CD4-positive, alpha-beta T cell treated with Interleukin-15 for 1 hour (primary cell): Measurements from ENCODE around the gene KLHL33.
"Not testable (repeated sequence)": the region's sequence is repeated elsewhere in the genome, so short reads cannot be mapped to it uniquely, and the experiment has no call there.

Experiments
- DNase-seq: peaks from one replicate; pipeline ENCODE4 v3.0.0-alpha.2; 2020

KLHL33 gene

DNA sequence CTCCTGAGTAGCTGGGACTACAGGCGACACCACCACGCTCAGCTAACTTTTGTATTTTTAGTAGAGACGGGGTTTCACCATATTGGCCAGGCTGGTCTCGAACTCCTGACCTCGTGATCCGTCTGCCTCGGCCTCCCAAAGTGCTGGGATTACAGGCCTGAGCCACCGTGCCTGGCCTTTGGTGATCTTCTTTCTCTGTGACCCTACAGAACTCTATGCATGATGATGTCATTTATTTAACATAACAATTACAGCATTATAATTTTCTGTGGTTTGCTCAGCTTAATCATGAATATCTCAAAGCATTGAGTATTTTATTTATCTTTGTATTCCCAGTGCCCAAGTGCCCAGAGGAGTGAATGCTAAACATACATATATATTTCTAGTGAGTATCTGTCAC is 16.9 kb upstream of the KLHL33 start:
- DNase-seq = not testable (repeated sequence)

- no peak for DNase-seq
These were observed 10.9 kb upstream of the KLHL33 start for GRCh38 chr14:20446889-20447288.

- not testable (repeated sequence) for DNase-seq
These were observed 7.7 kb upstream of the KLHL33 start for GRCh38 chr14:20443650-20444049.

DNA sequence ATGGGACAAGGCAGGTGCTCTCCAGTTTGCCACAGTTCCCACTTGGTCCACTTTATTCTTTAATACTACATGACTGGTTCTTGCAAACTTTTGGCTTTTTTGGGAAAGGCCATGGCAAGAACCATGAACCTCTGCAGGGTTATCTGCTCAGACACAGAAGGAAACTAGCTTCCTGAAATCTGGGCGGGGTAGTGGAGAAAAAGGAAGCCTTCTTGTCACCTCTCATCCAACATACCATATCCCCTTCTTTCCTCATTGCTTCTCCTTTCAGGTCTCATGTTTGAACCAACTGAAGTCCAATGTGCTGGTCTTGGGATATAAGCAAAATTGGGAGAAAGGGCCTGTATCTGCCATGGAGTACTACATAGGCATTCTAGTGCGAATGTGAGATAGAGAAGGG is 5.5 kb upstream of the KLHL33 start:
- no peak for DNase-seq

GRCh38 chr14:20440882-20441281 is 4.9 kb upstream of the KLHL33 start:
- DNase-seq = peak; percentile 36

DNA sequence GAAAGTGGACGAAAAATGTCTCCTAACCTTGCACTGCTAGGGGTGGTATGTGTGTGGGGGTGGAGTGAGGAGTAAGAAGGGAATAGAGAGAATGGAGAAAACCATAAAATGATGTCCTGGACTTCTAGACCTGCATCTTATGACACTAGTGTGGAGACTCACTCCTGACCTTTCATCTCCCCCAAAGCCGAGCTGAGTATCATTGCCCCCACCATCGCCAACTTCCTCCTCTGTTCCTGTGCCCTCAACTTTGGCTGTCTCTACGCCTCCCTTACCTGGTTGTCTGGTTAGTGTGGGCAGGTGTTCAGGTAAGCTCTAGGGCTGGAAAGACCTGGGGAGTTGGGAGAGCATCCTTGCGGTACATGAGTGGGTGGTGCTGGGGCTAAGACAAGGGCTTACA is 4.5 kb upstream of the KLHL33 start:
- no peak for DNase-seq

- no peak for DNase-seq
These were observed 2.7 kb upstream of the KLHL33 start for GRCh38 chr14:20438664-20439063.

- no peak for DNase-seq
These were observed 393 bp upstream of the KLHL33 start for GRCh38 chr14:20436363-20436755.

DNA sequence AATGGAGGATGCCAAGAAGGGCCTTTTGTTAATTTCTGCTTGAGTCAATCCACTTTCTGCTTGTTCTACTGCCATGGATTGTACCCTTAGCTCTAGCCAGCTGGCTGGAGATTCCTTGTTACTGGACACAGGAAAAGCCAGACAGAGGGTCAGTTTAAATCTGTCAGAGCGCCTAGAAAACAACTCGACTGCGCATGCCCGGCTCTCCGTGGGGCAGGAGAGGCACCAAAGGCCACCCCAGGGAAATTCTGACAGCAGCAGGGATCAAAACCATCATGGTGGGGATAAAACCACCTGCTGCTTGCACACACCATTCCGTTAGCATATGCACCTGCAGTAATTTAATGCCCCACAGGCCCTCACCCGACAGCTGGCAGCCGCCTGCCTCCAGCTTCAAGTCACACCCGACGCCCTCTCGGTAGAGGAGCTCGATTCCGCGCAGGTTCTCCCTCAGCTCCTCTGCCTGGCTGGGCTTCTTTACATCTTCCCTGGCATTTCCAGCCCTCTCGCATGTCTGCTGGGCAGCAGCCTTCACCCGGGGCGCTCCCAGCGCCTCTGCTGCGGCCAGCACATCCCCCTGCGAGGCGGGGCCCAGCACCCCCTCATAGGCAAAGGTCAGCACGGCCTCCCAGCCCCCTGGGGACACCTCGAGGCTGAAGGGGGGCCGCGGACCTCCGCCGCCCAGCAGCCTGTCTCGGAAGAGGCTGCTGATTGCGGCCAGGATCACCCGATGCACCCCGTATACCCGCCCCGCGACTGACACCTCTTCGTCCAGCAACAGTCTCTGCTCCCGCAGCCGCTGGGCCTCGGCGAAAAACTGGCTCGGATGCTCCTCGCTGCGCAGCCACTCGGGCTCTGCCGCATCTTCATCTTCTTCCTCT is 1.0 kb downstream of the KLHL33 start:
- no peak for DNase-seq

DNA sequence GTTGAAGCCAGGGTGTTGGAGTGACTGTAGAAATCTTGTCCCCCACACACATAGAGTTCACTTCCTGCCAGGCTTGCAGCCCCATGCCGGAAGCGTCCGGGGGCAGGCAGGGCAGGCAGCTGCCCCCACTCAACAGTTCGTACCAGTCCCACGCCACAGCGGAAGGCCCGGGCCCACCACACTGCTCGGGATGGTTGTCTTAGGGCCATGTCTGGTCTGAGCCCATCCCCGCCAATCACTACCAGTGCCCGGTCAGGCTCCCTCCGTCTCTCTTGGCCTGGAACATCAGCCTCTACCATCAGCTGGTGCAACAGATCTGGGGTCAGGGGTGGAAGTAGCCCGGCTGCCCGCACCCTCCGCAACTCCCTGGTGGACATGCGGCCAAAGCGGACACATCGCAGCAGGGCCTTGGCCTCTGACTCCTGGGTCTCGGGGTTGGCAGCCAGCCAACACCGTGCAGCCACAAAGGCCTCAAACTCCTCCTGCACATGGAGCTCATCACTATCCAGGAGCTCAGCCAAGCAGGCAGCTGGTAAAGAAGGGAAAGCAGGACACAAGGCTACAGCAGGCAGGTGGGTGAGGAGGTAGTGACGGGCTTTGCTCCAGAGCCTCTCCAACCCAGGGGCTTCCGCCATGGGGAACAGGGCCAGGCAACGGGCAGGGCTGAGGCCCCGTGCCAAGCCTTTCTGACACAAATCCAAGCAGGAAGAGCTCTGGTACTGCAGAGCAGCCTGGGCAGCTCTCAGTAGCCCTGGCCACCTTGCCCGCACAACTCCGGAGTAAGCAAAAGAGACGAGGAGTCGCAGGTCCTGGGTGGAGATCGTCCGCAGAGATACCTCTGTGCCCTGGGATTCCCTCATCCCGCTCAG is 5.9 kb downstream of the KLHL33 start:
- no peak for DNase-seq

DNA sequence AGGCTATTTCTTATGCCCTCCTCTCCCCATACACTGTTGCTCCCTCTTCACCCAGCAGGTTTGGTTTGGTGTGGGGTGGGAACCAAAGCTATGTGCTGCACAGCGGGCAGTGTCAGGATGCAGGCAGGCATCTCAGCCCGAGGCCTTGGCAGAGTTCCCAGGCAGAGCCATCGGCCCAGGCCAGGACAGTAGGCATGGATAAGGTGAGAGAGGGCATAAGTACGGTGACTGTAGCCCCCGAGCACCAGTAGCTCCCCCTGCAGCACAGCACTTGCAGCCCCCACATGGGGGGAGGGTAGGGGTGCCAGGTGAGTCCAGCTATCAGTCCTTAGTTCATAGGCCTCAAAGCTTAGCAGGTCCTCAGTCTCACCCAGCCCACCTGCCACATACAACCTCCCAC is 7.2 kb downstream of the KLHL33 start:
- no peak for DNase-seq

DNA sequence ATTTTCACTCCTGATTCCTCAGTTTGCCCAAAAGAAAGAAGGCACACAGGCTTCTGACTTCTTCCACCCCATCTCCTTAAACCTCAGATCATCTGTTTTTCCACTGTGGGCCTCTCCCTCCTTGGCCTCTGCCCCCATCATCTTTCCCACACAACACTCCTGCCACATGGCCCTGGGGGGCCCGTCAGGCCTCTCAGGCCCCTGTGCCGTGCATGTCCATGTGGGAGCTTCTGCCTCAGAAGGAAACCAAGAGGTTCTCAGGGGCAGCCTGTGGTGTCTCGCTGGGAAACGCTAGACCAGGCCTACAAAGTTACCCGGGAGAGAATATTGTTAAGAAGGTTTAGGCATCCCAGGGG is 8.0 kb downstream of the KLHL33 start:
- no peak for DNase-seq

- no peak for DNase-seq
These were observed 8.5 kb downstream of the KLHL33 start for GRCh38 chr14:20427231-20428009.

- no peak for DNase-seq
These were observed 11.1 kb downstream of the KLHL33 start for GRCh38 chr14:20424851-20425250.

DNA sequence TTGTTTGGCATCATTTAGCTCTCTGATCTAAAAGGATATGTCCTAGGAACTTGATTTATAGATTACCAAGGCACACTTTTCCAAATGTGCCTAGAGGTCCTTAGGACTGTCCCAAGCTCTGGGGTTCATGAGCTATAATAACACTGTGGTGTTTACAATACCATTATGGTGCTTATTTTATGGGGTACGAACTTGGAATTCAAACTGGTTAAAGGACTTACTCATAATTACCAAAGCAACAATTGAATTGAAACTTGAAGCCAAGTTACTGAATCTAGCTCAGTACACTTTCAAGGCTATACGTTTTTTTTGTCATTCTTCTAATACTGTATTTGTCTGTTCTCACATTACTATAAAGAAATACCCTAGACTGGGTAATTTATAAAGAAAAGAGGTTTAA is 13.1 kb downstream of the KLHL33 start:
- DNase-seq = no peak

GRCh38 chr14:20421267-20421666 is 14.7 kb downstream of the KLHL33 start:
- DNase-seq = no peak

GRCh38 chr14:20419419-20419818 is 16.5 kb downstream of the KLHL33 start:
- DNase-seq = no peak

DNA sequence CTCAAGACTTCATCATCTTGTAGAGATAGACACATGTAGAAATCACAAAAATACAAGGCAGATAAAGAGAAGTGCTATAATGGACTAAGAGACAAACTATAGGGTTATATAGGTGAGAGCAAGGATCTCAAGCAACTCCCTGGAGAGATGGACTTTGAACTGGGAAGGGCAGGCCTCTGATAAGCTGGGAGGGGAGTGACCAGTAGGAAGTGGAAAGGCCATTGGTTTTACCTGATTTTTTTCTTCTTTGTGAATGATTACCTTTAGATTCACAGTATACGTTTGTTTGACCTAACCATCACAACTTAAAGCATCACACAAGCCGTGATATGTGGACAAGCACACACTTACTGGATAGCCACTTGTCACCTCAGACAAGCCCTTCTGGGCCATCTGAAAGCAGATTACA is 17.5 kb downstream of the KLHL33 start:
- no peak for DNase-seq

- no peak for DNase-seq
These were observed 18.4 kb downstream of the KLHL33 start for GRCh38 chr14:20417250-20418186.

DNA sequence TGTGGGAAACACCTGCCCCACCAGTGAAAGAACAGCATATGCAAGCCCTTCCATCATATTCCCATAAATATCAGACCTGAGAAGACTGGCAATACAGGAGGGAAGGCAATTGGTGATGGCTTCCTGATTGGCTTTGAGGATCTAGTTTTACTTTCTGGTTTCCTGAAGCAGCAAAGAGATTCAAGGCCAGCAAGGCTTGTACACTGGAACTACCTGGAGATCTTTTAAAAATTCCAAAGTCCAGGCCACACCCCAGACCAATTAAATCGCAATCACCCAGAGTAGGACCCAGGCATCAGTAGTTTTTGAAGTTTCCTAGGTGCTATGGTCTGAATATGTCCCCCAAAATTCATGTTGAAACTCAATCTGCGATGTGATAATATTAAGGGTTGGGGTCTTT is 19.7 kb downstream of the KLHL33 start:
- DNase-seq = no peak

DNA sequence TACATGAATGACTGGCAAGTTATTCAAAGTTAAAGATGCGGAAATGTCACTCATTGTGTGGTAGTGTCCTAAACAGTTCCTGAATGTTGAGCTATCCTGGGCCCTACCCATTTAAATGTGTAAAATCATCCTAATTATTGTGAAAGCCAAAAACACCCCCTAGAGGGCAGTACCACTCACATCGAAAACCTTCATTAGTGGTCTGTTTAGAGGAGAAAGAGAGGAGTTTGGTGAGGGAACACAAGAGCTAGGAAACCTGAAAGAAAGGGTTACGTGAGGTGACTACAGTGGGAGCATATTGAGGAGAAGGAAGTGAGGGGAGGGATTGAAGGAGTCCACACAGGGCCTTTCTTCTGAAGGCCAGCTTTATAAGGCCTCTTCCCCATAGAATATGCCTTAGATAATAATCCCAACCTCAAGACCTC is 20.2 kb downstream of the KLHL33 start:
- no peak for DNase-seq

DNA sequence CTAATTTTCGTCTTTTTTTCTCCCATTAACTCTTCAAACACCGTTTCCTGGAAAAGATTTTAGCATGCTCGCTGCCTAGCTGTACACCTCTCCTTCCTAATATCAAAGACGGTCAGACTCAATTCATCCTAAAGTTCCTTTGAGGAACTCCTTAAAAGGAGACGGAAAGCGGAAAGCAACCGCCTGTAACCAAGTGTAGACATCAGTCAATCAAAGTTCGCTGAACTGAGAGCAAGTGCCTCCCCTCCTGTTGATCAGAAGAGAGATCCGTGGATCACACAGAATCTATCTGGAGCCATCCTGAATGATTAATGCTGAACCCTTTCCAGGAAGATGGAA is 22.3 kb downstream of the KLHL33 start:
- DNase-seq = no peak
